ENCODE results near the gene ELFN2.
A peak's percentile ranks its signal among the peaks of the same experiment; 100 is the strongest.

ELFN2 gene

GRCh38 chr22:37427135-37427710 lies at the start of gene ELFN2 (continued):
- TF ChIP-seq, protein P1, sequence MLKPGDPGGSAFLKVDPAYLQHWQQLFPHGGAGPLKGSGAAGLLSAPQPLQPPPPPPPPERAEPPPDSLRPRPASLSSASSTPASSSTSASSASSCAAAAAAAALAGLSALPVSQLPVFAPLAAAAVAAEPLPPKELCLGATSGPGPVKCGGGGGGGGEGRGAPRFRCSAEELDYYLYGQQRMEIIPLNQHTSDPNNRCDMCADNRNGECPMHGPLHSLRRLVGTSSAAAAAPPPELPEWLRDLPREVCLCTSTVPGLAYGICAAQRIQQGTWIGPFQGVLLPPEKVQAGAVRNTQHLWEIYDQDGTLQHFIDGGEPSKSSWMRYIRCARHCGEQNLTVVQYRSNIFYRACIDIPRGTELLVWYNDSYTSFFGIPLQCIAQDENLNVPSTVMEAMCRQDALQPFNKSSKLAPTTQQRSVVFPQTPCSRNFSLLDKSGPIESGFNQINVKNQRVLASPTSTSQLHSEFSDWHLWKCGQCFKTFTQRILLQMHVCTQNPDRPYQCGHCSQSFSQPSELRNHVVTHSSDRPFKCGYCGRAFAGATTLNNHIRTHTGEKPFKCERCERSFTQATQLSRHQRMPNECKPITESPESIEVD (tag by site-specific recombination; IDR thresholded peaks at IDR 0.05), result no peak
- TF ChIP-seq, protein P2, sequence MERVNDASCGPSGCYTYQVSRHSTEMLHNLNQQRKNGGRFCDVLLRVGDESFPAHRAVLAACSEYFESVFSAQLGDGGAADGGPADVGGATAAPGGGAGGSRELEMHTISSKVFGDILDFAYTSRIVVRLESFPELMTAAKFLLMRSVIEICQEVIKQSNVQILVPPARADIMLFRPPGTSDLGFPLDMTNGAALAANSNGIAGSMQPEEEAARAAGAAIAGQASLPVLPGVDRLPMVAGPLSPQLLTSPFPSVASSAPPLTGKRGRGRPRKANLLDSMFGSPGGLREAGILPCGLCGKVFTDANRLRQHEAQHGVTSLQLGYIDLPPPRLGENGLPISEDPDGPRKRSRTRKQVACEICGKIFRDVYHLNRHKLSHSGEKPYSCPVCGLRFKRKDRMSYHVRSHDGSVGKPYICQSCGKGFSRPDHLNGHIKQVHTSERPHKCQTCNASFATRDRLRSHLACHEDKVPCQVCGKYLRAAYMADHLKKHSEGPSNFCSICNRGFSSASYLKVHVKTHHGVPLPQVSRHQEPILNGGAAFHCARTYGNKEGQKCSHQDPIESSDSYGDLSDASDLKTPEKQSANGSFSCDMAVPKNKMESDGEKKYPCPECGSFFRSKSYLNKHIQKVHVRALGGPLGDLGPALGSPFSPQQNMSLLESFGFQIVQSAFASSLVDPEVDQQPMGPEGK (tag by site-specific recombination; IDR thresholded peaks at IDR 0.05), result peak; percentile 68; the same call in 1 of the 2 replicates
- TF ChIP-seq, protein P3, sequence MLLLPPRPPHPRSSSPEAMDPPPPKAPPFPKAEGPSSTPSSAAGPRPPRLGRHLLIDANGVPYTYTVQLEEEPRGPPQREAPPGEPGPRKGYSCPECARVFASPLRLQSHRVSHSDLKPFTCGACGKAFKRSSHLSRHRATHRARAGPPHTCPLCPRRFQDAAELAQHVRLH (tag by site-specific recombination; IDR thresholded peaks at IDR 0.05), result no peak
- TF ChIP-seq, protein P4, sequence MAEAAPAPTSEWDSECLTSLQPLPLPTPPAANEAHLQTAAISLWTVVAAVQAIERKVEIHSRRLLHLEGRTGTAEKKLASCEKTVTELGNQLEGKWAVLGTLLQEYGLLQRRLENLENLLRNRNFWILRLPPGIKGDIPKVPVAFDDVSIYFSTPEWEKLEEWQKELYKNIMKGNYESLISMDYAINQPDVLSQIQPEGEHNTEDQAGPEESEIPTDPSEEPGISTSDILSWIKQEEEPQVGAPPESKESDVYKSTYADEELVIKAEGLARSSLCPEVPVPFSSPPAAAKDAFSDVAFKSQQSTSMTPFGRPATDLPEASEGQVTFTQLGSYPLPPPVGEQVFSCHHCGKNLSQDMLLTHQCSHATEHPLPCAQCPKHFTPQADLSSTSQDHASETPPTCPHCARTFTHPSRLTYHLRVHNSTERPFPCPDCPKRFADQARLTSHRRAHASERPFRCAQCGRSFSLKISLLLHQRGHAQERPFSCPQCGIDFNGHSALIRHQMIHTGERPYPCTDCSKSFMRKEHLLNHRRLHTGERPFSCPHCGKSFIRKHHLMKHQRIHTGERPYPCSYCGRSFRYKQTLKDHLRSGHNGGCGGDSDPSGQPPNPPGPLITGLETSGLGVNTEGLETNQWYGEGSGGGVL (tag by site-specific recombination; IDR thresholded peaks at IDR 0.05), result peak; percentile 36; the same call in 1 of the 2 replicates
- TF ChIP-seq ZNF692 (tag by site-specific recombination; IDR thresholded peaks at IDR 0.05), result no peak
- no peak for TF ChIP-seq ZNF777 (tag by site-specific recombination; IDR thresholded peaks at IDR 0.05; ENCODE audit: borderline replicate concordance)
- no peak for TF ChIP-seq ZNF174 (tag by site-specific recombination; IDR thresholded peaks at IDR 0.05)
- TF ChIP-seq ZSCAN30 (tag by site-specific recombination; IDR thresholded peaks at IDR 0.05), result no peak
- no peak for TF ChIP-seq ZNF600 (tag by site-specific recombination; IDR thresholded peaks at IDR 0.05)
- no peak for TF ChIP-seq ATF2 (tag by site-specific recombination; IDR thresholded peaks at IDR 0.05; ENCODE audit: low read depth)
- no peak for TF ChIP-seq ZNF311 (tag by site-specific recombination; IDR thresholded peaks at IDR 0.05; ENCODE audit: borderline replicate concordance)
- TF ChIP-seq KLF10 (tag by site-specific recombination; IDR thresholded peaks at IDR 0.05), result no peak
- TF ChIP-seq ZNF302 (tag by site-specific recombination; IDR thresholded peaks at IDR 0.05; ENCODE audit: low read depth), result no peak
- TF ChIP-seq HOXC10 (CRISPR knock-in tag; IDR thresholded peaks at IDR 0.05), result no peak
- no peak for TF ChIP-seq ZNF449 (tag by site-specific recombination; IDR thresholded peaks at IDR 0.05)
- TF ChIP-seq SP3 (tag by site-specific recombination; IDR thresholded peaks at IDR 0.05), result peak; percentile 40
- TF ChIP-seq ZNF132 (tag by site-specific recombination; IDR thresholded peaks at IDR 0.05; ENCODE audit: borderline replicate concordance), result no peak
- no peak for TF ChIP-seq YY2 (tag by site-specific recombination; IDR thresholded peaks at IDR 0.05)
- TF ChIP-seq ZNF148 (tag by site-specific recombination; IDR thresholded peaks at IDR 0.05; ENCODE audit: borderline replicate concordance), result no peak
- no peak for TF ChIP-seq ZNF354C (tag by site-specific recombination; IDR thresholded peaks at IDR 0.05; ENCODE audit: borderline replicate concordance, low read depth)
- TF ChIP-seq ZNF776 (tag by site-specific recombination; IDR thresholded peaks at IDR 0.05; ENCODE audit: borderline replicate concordance), result no peak
- TF ChIP-seq ZEB2 (tag by site-specific recombination; IDR thresholded peaks at IDR 0.05), result 0 out of 2 replicates have a peak, but pooled peaks have one; percentile 35
- no peak for TF ChIP-seq ZNF24 (tag by site-specific recombination; IDR thresholded peaks at IDR 0.05)
